Fibroblast of lung (primary cell): ENCODE measurements around the gene PAPLN. TPM values are rescaled to one million over a fixed set of nuclear protein-coding genes. Genes with fewer than 3 reads are reported as not detected.

Experiments used
- DNase-seq, 2 donors: peaks; one replicate each; pipeline versions ENCODE4 v3.0.0 to v3.0.0-alpha.2; 2010; ENCODE audit warnings: low read depth in 2 of 2
- H2AFZ ChIP-seq: 2 replicates; pipeline ENCODE4 v1.5.1; 2012; ENCODE audit warnings: low read length, control low read depth, inconsistent platforms
- H3K27ac ChIP-seq: 2 replicates; pipeline ENCODE4 v1.5.1; 2011; ENCODE audit warnings: low read length, control low read depth; ENCODE audit not compliant: insufficient read depth
- H3K27me3 ChIP-seq: 2 replicates; pipeline ENCODE4 v1.5.1; 2011; ENCODE audit warnings: mild to moderate bottlenecking, low read length; ENCODE audit not compliant: control insufficient read depth, insufficient read depth
- H3K36me3 ChIP-seq: 2 replicates; pipeline ENCODE4 v1.5.1; 2011; ENCODE audit warnings: low read length; ENCODE audit not compliant: control insufficient read depth, insufficient read depth
- H3K4me1 ChIP-seq: 2 replicates; pipeline ENCODE4 v1.5.1; 2011; ENCODE audit warnings: low read length; ENCODE audit not compliant: control insufficient read depth, insufficient read depth; ENCODE audit errors: extremely low read depth
- H3K4me2 ChIP-seq: 2 replicates; pipeline ENCODE4 v1.5.1; 2011; ENCODE audit warnings: low read length, control low read depth; ENCODE audit not compliant: insufficient read depth; ENCODE audit errors: extremely low read depth
- H3K4me3 ChIP-seq, 4 experiments: fragments of 200-600 bp in 1 of 4; sonication (generic) in 1 of 4; replicated peaks in 1 of 4; 2 replicates each; pipeline ENCODE4 v1.5.1; 2011 to 2016; ENCODE audit warnings: low read length in 4 of 4, low read depth in 3 of 4, mild to moderate bottlenecking in 3 of 4, control low read depth in 2 of 4, inconsistent platforms in 1 of 4, mixed read lengths in 1 of 4; ENCODE audit not compliant: insufficient read depth in 1 of 4; ENCODE audit errors: control extremely low read depth in 1 of 4
- H3K79me2 ChIP-seq: 2 replicates; pipeline ENCODE4 v1.5.1; 2012; ENCODE audit warnings: mild to moderate bottlenecking, low read length, inconsistent platforms; ENCODE audit not compliant: control insufficient read depth, insufficient read depth
- H3K9ac ChIP-seq: 2 replicates; pipeline ENCODE4 v1.5.1; 2011; ENCODE audit warnings: mild to moderate bottlenecking, low read length, control low read depth; ENCODE audit not compliant: insufficient read depth
- H3K9me3 ChIP-seq: 2 replicates; pipeline ENCODE4 v1.5.1; 2012; ENCODE audit warnings: low read depth, low read length; ENCODE audit not compliant: control insufficient read depth, insufficient read depth
- H4K20me1 ChIP-seq: 2 replicates; pipeline ENCODE4 v1.5.1; 2011; ENCODE audit warnings: low read length; ENCODE audit not compliant: control insufficient read depth, insufficient read depth; ENCODE audit errors: extremely low read depth
- CTCF ChIP-seq, 2 donors: IDR thresholded peaks in 1 of 2; conservative IDR thresholded peaks in 1 of 2; 1 replicate in 1 of 2; 2 replicates in 1 of 2; pipeline ENCODE4 v1.5.1; 2011 to 2012; ENCODE audit warnings: low read length in 2 of 2, control low read depth in 1 of 2, inconsistent platforms in 1 of 2, low read depth in 1 of 2, mild to moderate bottlenecking in 1 of 2
- EZH2 ChIP-seq: IDR thresholded peaks from 2 replicates; pipeline ENCODE4 v1.5.1; 2012; ENCODE audit warnings: low read length, control low read depth, mild to moderate bottlenecking; ENCODE audit errors: missing control alignments
- polyA plus RNA-seq, 2 donors: library from polyadenylated mRNA; depleted of rRNA in 1 of 2; stranded (reverse) in 1 of 2; unstranded in 1 of 2; fragments of >200 nt; gene quantifications; 2 replicates each; pipeline ENCODE4 v1.2.1, GENCODE V29; 2011 to 2012; ENCODE audit warnings: missing spikeins in 1 of 2
- total RNA-seq: library from RNA; depleted of rRNA; stranded (reverse); fragments of >200 nt; gene quantifications from 2 replicates; pipeline ENCODE4 v1.2.1, GENCODE V29; 2014

The PAPLN gene
- total and polyA plus RNA-seq, 2 donors (not counting 1 experiment from before 2014, with no cell fraction given) = 1.3 to 6.9 TPM

- no peak overlapping the region for H3K27ac ChIP-seq
- H3K79me2 ChIP-seq = no peaks in the 10 kb centered on the region
- H3K27me3 ChIP-seq = no peaks in the 10 kb centered on the region
- TF ChIP-seq CTCF (conservative IDR thresholded peaks at IDR 0.05 in 1 of 2, IDR thresholded peaks at IDR 0.05 in 1 of 2; ENCODE audit: low read depth in 1 of 2, low read length in 2 of 2) (no peak), EZH2 (no peak)
- H3K9ac ChIP-seq = no peak overlapping the region
- H3K4me2 ChIP-seq = no peak overlapping the region
- H2AFZ ChIP-seq = no peak overlapping the region
- no peaks in the 10 kb centered on the region for H3K9me3 ChIP-seq
- no peak for DNase-seq
- no peaks in the 10 kb centered on the region for H4K20me1 ChIP-seq
- no peak overlapping the region for H3K4me3 ChIP-seq
- no peaks in the 10 kb centered on the region for H3K36me3 ChIP-seq
- H3K4me1 ChIP-seq = no peaks in the 10 kb centered on the region
Observed at GRCh38 chr14:73252491-73253322, 15.4 kb downstream of the PAPLN start.

- Histone ChIP-seq H3K9me3 (no peaks in the 10 kb centered on the region), H4K20me1 (no peaks in the 10 kb centered on the region), H3K4me3 (no peak overlapping the region), H3K79me2 (no peaks in the 10 kb centered on the region), H3K27me3 (no peaks in the 10 kb centered on the region), H3K4me2 (no peak overlapping the region), H3K27ac (no peak overlapping the region), H3K4me1 (no peaks in the 10 kb centered on the region), H3K36me3 (no peaks in the 10 kb centered on the region), H2AFZ (no peak overlapping the region), H3K9ac (no peak overlapping the region)
- no peak for DNase-seq
- TF ChIP-seq CTCF (conservative IDR thresholded peaks at IDR 0.05 in 1 of 2, IDR thresholded peaks at IDR 0.05 in 1 of 2; ENCODE audit: low read depth in 1 of 2, low read length in 2 of 2) (no peak), EZH2 (no peak)
Observed at GRCh38 chr14:73253323-73253610, 16.0 kb downstream of the PAPLN start.

GRCh38 chr14:73253721-73254120, 16.4 kb downstream of the PAPLN start:
- Histone ChIP-seq H3K4me3 (no peak overlapping the region), H3K27ac (no peak overlapping the region), H2AFZ (no peak overlapping the region), H3K4me2 (no peak overlapping the region), H3K36me3 (no peaks in the 10 kb centered on the region), H3K9ac (no peak overlapping the region), H3K79me2 (no peaks in the 10 kb centered on the region), H3K4me1 (no peaks in the 10 kb centered on the region), H3K9me3 (no peaks in the 10 kb centered on the region), H4K20me1 (no peaks in the 10 kb centered on the region), H3K27me3 (no peaks in the 10 kb centered on the region)
- TF ChIP-seq CTCF (conservative IDR thresholded peaks at IDR 0.05 in 1 of 2, IDR thresholded peaks at IDR 0.05 in 1 of 2; ENCODE audit: low read depth in 1 of 2, low read length in 2 of 2) (no peak), EZH2 (no peak)
- no peak for DNase-seq
